ENCODE data around the gene GP5. TPM values are rescaled to one million over a fixed set of nuclear protein-coding genes. Genes with fewer than 3 reads are reported as not detected.

GP5 gene
- total RNA-seq, 2 donors from 2014 or later = 0.14 TPM; not detected in 1

DNA sequence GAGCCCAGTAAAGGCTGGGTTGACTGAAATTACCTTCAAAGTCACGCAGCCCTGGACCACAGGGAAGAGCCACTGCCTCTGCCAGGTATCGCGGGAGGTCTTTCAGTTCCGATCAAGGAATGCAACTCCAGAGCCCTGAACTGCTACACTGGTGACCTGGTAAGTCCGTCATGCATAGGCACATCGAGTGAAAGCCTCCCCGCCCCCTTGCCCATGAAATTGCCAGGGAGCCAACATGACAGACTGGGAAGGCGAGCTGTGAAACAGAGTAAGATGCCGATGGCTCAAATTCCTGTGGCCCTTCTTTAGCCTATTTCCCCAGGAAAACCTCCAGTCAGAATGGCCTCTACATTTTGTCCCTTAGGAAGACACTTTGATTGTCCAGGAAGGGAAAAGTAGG, 2.3 kb upstream of the GP5 start:
- DNase-seq (ENCODE audit: low spot score) (no peak), ATAC-seq (ENCODE audit: insufficient number of reproducible peaks, low FRiP score, low read depth) (no peak)
- no peaks in the 10 kb centered on the region for H3K9me3 ChIP-seq
- no peaks in the 10 kb centered on the region for H3K27me3 ChIP-seq (replicated peaks; ENCODE audit: insufficient read depth)
- H3K4me3 ChIP-seq = no peak overlapping the region
- TF ChIP-seq, protein P1, sequence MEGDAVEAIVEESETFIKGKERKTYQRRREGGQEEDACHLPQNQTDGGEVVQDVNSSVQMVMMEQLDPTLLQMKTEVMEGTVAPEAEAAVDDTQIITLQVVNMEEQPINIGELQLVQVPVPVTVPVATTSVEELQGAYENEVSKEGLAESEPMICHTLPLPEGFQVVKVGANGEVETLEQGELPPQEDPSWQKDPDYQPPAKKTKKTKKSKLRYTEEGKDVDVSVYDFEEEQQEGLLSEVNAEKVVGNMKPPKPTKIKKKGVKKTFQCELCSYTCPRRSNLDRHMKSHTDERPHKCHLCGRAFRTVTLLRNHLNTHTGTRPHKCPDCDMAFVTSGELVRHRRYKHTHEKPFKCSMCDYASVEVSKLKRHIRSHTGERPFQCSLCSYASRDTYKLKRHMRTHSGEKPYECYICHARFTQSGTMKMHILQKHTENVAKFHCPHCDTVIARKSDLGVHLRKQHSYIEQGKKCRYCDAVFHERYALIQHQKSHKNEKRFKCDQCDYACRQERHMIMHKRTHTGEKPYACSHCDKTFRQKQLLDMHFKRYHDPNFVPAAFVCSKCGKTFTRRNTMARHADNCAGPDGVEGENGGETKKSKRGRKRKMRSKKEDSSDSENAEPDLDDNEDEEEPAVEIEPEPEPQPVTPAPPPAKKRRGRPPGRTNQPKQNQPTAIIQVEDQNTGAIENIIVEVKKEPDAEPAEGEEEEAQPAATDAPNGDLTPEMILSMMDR (IDR thresholded peaks at IDR 0.05) = no peak
- no peaks in the 10 kb centered on the region for H3K36me3 ChIP-seq
- no peak overlapping the region for H3K27ac ChIP-seq
- peaks cover 8 to 13% of the 10 kb centered on the region in 2 donors for H3K4me1 ChIP-seq (ENCODE audit: control insufficient read depth in 1 of 2, low read depth in 2 of 2)

DNA sequence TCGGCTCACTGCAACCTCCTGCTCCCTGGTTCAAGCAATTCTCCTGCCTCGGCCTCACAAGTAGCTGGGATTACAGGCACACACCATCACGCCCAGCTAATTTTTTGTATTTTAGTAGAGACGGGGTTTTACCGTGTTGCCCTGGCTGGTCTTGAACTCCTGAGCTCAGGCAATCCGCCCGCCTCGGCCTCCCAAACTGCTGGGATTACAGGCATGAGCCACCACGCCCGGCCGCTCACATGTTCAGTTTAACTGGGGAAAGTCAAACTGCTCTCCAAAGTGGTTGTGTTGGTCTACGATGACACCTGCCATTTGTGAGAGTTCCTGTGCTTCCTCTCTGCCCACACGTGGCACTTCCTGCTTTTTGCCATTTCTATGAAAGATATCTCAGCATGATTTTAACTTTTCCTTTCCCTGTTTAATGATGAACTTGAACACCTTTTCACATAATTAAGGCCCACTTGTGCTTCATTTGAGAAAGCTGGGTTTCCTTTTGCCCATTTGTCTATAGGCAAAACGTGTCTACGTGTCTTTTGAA, 877 bp upstream of the GP5 start:
- TF ChIP-seq, protein P1 (IDR thresholded peaks at IDR 0.05) = no peak

DNA sequence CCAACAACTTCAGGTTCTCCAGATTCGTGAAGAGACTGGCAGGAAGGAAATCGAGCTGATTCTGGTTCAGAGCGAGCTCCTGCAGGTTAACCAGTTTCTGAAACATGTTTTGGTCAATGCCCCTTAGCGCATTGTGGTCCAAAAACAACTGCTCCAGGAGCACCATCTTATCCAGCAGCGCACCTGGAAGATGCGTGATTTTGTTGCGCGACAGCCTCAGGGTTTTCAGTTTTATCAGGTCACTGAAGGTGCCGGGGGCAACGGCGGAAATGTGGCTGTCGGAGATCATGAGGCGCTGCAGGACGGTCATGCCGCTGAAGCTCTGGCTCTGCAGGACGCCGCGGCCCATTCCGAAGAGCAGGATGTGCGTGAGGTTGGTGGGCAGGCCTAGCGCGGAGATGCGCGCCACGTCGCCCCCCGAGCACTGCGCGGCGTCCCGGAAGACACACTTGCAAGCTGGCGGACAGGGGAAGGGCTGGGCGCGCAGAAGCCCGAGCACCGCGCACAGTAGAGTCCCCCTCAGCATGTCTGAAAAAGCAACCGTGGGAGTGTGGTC, 1.2 kb downstream of the GP5 start:
- peaks cover 8 to 13% of the 10 kb centered on the region in 2 donors for H3K4me1 ChIP-seq (ENCODE audit: control insufficient read depth in 1 of 2, low read depth in 2 of 2)
- DNase-seq (ENCODE audit: low spot score) = no peak
- no peak overlapping the region for H3K27ac ChIP-seq
- H3K4me3 ChIP-seq = peak overlapping the region; percentile 57
- H3K36me3 ChIP-seq = no peaks in the 10 kb centered on the region
- no peaks in the 10 kb centered on the region for H3K9me3 ChIP-seq
- TF ChIP-seq, protein P1 (IDR thresholded peaks at IDR 0.05) = no peak
- ATAC-seq (ENCODE audit: insufficient number of reproducible peaks, low FRiP score, low read depth) = no peak
- no peaks in the 10 kb centered on the region for H3K27me3 ChIP-seq (replicated peaks; ENCODE audit: insufficient read depth)

More for the DNA sequence above, 877 bp upstream of the GP5 start:
- Histone ChIP-seq H3K4me3 (no peak overlapping the region), H3K36me3 (no peaks in the 10 kb centered on the region), H3K27ac (no peak overlapping the region), H3K9me3 (no peaks in the 10 kb centered on the region), H3K4me1 (ENCODE audit: control insufficient read depth in 1 of 2, low read depth in 2 of 2) (peaks cover 8 to 13% of the 10 kb centered on the region in 2 donors), H3K27me3 (replicated peaks; ENCODE audit: insufficient read depth) (no peaks in the 10 kb centered on the region)
- ATAC-seq (ENCODE audit: insufficient number of reproducible peaks, low FRiP score, low read depth) (no peak), DNase-seq (ENCODE audit: low spot score) (no peak)

GRCh38 chr3:194396859-194397756, 2.0 kb downstream of the GP5 start:
- Histone ChIP-seq H3K9me3 (no peaks in the 10 kb centered on the region), H3K36me3 (no peaks in the 10 kb centered on the region), H3K27ac (no peak overlapping the region), H3K4me3 (peak overlapping the region; percentile 57), H3K4me1 (ENCODE audit: control insufficient read depth in 1 of 2, low read depth in 2 of 2) (peaks cover 8 to 13% of the 10 kb centered on the region in 2 donors), H3K27me3 (replicated peaks; ENCODE audit: insufficient read depth) (no peaks in the 10 kb centered on the region)
- DNase-seq (ENCODE audit: low spot score) = no peak
- TF ChIP-seq, protein P1 (IDR thresholded peaks at IDR 0.05) = no peak
- ATAC-seq (ENCODE audit: insufficient number of reproducible peaks, low FRiP score, low read depth) = no peak

DNA sequence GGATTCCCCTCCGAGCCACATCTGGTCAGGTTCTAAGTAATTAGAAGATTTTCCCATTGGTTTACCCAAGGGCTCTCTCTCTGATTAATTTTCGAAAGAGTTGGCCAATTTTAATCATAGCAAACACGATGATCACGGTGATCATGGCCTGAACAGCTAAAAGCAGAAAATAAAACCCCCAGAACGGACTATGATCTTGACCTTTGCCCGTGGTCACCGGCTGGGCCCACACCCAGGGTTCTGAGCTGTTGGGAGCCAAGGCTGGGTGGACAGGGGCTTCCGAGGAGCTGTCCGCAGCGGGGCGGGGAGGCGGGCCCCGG, 2.6 kb downstream of the GP5 start:
- H3K9me3 ChIP-seq = no peaks in the 10 kb centered on the region
- TF ChIP-seq, protein P1 (IDR thresholded peaks at IDR 0.05) = no peak
- H3K4me1 ChIP-seq (ENCODE audit: control insufficient read depth in 1 of 2, low read depth in 2 of 2) = peaks cover 8 to 13% of the 10 kb centered on the region in 2 donors
- H3K27ac ChIP-seq = no peak overlapping the region
- no peaks in the 10 kb centered on the region for H3K36me3 ChIP-seq
- peak overlapping the region; percentile 57 for H3K4me3 ChIP-seq
- no peaks in the 10 kb centered on the region for H3K27me3 ChIP-seq (replicated peaks; ENCODE audit: insufficient read depth)
- DNase-seq (ENCODE audit: low spot score) (no peak), ATAC-seq (ENCODE audit: insufficient number of reproducible peaks, low FRiP score, low read depth) (no peak)

Data from thoracic aorta (tissue), 2 donors.